ENCODE data around the gene ST13.

GRCh38 chr22:40805239-40805638, 51.2 kb downstream of the ST13 start:
- no peak for TF ChIP-seq CTCF (IDR thresholded peaks at IDR 0.05)
- no peak for TF ChIP-seq POLR2A (IDR thresholded peaks at IDR 0.05)

Measured in Peyer's patch (tissue), 4 donors.